A673 (cell line): ENCODE measurements around the gene SLC25A19.
A peak's percentile ranks its signal among the peaks of the same experiment; 100 is the strongest.

Experiments used
- EZH2 ChIP-seq: fragments of 200-600 bp; sonication (generic); IDR thresholded peaks from 2 replicates; pipeline ENCODE4 v1.6.1; 2017; ENCODE audit warnings: borderline replicate concordance, low read depth, mild to moderate bottlenecking, mixed read lengths, antibody characterized with exemption, low read length; ENCODE audit not compliant: poor library complexity, severe bottlenecking
- TF ChIP-seq, protein P1 (sequence below): fragments of 300-800, 200-600 bp; sonication (generic); conservative IDR thresholded peaks from 2 replicates; pipeline ENCODE4 v1.5.1; 2017; ENCODE audit warnings: low read depth, mild to moderate bottlenecking, antibody characterized with exemption, low read length, moderate library complexity, mixed read lengths

DNA sequence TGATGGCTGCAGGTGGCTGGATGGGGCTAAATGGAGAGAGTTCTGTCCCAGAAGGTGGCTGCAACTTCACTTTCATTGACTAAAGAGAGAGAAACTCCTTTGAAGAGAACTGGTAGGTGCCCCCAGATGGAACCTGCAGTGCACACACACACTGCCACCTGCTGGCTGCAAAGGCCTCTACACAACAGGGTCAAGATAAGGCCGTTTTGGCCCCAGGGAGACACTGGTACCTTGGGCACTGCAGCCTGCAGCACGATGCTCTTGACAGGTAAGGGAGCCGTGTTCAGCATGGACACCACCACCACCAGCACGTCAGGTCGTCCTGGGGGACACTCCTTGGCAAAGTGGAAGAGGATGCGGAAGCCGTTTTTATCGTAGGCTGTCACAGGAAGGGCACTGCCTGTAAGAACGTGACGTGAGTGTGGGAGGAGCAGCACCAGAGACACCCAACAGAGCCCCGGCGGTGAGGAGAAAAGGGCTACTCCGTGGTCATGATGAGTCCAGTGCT is 50.5 kb downstream of the SLC25A19 start:
- TF ChIP-seq, protein P1, sequence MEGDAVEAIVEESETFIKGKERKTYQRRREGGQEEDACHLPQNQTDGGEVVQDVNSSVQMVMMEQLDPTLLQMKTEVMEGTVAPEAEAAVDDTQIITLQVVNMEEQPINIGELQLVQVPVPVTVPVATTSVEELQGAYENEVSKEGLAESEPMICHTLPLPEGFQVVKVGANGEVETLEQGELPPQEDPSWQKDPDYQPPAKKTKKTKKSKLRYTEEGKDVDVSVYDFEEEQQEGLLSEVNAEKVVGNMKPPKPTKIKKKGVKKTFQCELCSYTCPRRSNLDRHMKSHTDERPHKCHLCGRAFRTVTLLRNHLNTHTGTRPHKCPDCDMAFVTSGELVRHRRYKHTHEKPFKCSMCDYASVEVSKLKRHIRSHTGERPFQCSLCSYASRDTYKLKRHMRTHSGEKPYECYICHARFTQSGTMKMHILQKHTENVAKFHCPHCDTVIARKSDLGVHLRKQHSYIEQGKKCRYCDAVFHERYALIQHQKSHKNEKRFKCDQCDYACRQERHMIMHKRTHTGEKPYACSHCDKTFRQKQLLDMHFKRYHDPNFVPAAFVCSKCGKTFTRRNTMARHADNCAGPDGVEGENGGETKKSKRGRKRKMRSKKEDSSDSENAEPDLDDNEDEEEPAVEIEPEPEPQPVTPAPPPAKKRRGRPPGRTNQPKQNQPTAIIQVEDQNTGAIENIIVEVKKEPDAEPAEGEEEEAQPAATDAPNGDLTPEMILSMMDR: peak; percentile 92
- no peak for TF ChIP-seq EZH2
